Gastroesophageal sphincter (tissue), 4 donors: ENCODE data around the gene PCDHGA9. TPM values are rescaled to one million over a fixed set of nuclear protein-coding genes. Genes with fewer than 3 reads are reported as not detected.

Source experiments
- ATAC-seq: fragments of 150-250 bp; one replicate; pipeline ENCODE4 v1.9.1; 2016; ENCODE audit warnings: mild to moderate bottlenecking, moderate library complexity
- H3K27ac ChIP-seq, 4 donors: fragments of 200-600 bp; sonication (generic) in 3 of 4; 1 replicate in 3 of 4; 2 replicates in 1 of 4; pipeline ENCODE4 v1.5.1; 2016 to 2019
- H3K27me3 ChIP-seq: fragments of 200-600 bp; sonication (generic); one replicate; pipeline ENCODE4 v1.5.1; 2019
- H3K36me3 ChIP-seq, 2 donors: fragments of 200-600 bp; sonication (generic); one replicate each; pipeline ENCODE4 v1.5.1; 2019; ENCODE audit warnings: control low read depth in 1 of 2
- H3K4me1 ChIP-seq, 3 donors: fragments of 200-600 bp; sonication (generic); 1 replicate in 2 of 3; 2 replicates in 1 of 3; pipeline ENCODE4 v1.5.1; 2016 to 2019; ENCODE audit warnings: control low read depth in 2 of 3
- H3K4me3 ChIP-seq, 2 donors: fragments of 200-600 bp; sonication (generic); one replicate each; pipeline ENCODE4 v1.5.1; 2019; ENCODE audit warnings: mild to moderate bottlenecking in 1 of 2, moderate library complexity in 1 of 2
- H3K9me3 ChIP-seq, 3 donors: fragments of 200-600 bp; sonication (generic); one replicate each; pipeline ENCODE4 v1.5.1; 2017 to 2019; ENCODE audit warnings: control low read depth in 2 of 3
- CTCF ChIP-seq, 4 experiments: fragments of 200-600 bp in 2 of 4; fragments of 450-650 bp in 2 of 4; sonication (generic) in 1 of 4; IDR thresholded peaks; one replicate each; pipeline ENCODE4 v1.5.1; 2017 to 2019; ENCODE audit warnings: antibody characterized with exemption in 4 of 4, mild to moderate bottlenecking in 2 of 4, moderate library complexity in 2 of 4
- EP300 ChIP-seq: sonication (generic); formaldehyde crosslinking; IDR thresholded peaks from one replicate; pipeline ENCODE4 v1.6.1; 2017; ENCODE audit warnings: antibody characterized with exemption, mild to moderate bottlenecking
- POLR2A ChIP-seq, 2 donors: fragments of 450-650 bp; IDR thresholded peaks; one replicate each; pipeline ENCODE4 v1.6.1; 2017; ENCODE audit warnings: antibody characterized with exemption in 2 of 2, mild to moderate bottlenecking in 2 of 2, moderate library complexity in 1 of 2
- POLR2AphosphoS5 ChIP-seq: sonication (generic); formaldehyde crosslinking; IDR thresholded peaks from one replicate; pipeline ENCODE4 v1.6.1; 2017; ENCODE audit warnings: antibody characterized with exemption
- WGBS, 2 donors: methylation state at CpG; one replicate each; pipeline ENCODE4 v1.1.5; 2018; ENCODE audit warnings: low coverage in 1 of 2; 5-methylcytosine and 5-hydroxymethylcytosine counted together
- total RNA-seq, 4 donors: library from RNA; depleted of rRNA; stranded (reverse); fragments of >200 nt; gene quantifications; one replicate each; pipeline ENCODE4 v1.1.0, GENCODE V29; 2016

The PCDHGA9 gene
- total RNA-seq, 4 donors from 2014 or later = 3.3 to 8.6 (median 5.9) TPM

GRCh38 chr5:141419074-141419880 is 16.7 kb downstream of the PCDHGA9 start:
- H3K9me3 ChIP-seq = peaks cover 0 to 98% (median 12%) of the 10 kb centered on the region in 3 donors
- no peak for TF ChIP-seq EP300
- TF ChIP-seq POLR2AphosphoS5 = no peak
- no peak for TF ChIP-seq CTCF (IDR thresholded peaks at IDR 0.05)
- no peak for TF ChIP-seq POLR2A (IDR thresholded peaks at IDR 0.05)
- peaks cover 0 to 23% (median 0%) of the 10 kb centered on the region in 3 donors for H3K4me1 ChIP-seq
- no peak overlapping the region for H3K27ac ChIP-seq
- 18 to 46% methylated on average over 6 to 7 of the region's 74 CpGs for WGBS, 2 donors
- peaks cover 0 to 14% of the 10 kb centered on the region in 2 donors for H3K36me3 ChIP-seq
- no peak for ATAC-seq
- no peak overlapping the region for H3K4me3 ChIP-seq
- H3K27me3 ChIP-seq = no peaks in the 10 kb centered on the region

GRCh38 chr5:141420855-141421488 is 18.4 kb downstream of the PCDHGA9 start, which contains the start of gene PCDHGA11:
PCDHGA11 (plus strand) TSS chr5:141421051; CDS start chr5:141421228, 177 bp downstream.
- 15 to 20% methylated on average over 24 to 28 of the region's 42 CpGs for WGBS, 2 donors
- Histone ChIP-seq H3K9me3 (peaks cover 0 to 99% (median 12%) of the 10 kb centered on the region in 3 donors), H3K4me3 (peak within 1 kb of the TSS in 1 of 2 donors; percentile 41), H3K27me3 (no peaks in the 10 kb centered on the region), H3K4me1 (peaks cover 0 to 23% (median 0%) of the 10 kb centered on the region in 3 donors), H3K27ac (no peak within 1 kb of the TSS), H3K36me3 (peaks cover 0 to 16% of the 10 kb centered on the region in 2 donors)
- ATAC-seq = peak; percentile 43
- TF ChIP-seq POLR2A (IDR thresholded peaks at IDR 0.05) (no peak), EP300 (no peak), CTCF (IDR thresholded peaks at IDR 0.05) (peak in 3 of 4 experiments; percentile 19 to 36 (median 27)), POLR2AphosphoS5 (no peak)

- Histone ChIP-seq H3K4me3 (peak overlapping the region in 1 of 2 donors; percentile 41), H3K27ac (no peak overlapping the region), H3K27me3 (no peaks in the 10 kb centered on the region), H3K9me3 (peaks cover 0 to 99% (median 13%) of the 10 kb centered on the region in 3 donors), H3K4me1 (peaks cover 0 to 23% (median 0%) of the 10 kb centered on the region in 3 donors), H3K36me3 (peaks cover 0 to 21% of the 10 kb centered on the region in 2 donors)
- TF ChIP-seq POLR2A (IDR thresholded peaks at IDR 0.05) (no peak), EP300 (no peak), CTCF (IDR thresholded peaks at IDR 0.05) (no peak)
- no peak for ATAC-seq
- WGBS, 2 donors = 0 to 10% methylated on average over 2 to 6 of the region's 13 CpGs
Measured at GRCh38 chr5:141421489-141421855, 18.9 kb downstream of the PCDHGA9 start.

- H3K4me1 ChIP-seq = peaks cover 0 to 23% (median 0%) of the 10 kb centered on the region in 3 donors
- peaks cover 0 to 99% (median 22%) of the 10 kb centered on the region in 3 donors for H3K9me3 ChIP-seq
- no peak for TF ChIP-seq EP300
- TF ChIP-seq CTCF (IDR thresholded peaks at IDR 0.05) = no peak
- no peak for TF ChIP-seq POLR2AphosphoS5
- no peak for TF ChIP-seq POLR2A (IDR thresholded peaks at IDR 0.05)
- no peak overlapping the region for H3K27ac ChIP-seq
- H3K4me3 ChIP-seq = no peak overlapping the region
- H3K36me3 ChIP-seq = peaks cover 0 to 35% of the 10 kb centered on the region in 2 donors
- no peaks in the 10 kb centered on the region for H3K27me3 ChIP-seq
- 40% methylated on average over 1 of the region's 42 CpGs; no CpG with 5 or more reads in 1 of the 2 donors for WGBS, 2 donors
- ATAC-seq = no peak
Measured at GRCh38 chr5:141422742-141423291, 20.2 kb downstream of the PCDHGA9 start.
